ENCODE measurements around the gene DIO2. TPM values are rescaled to one million over a fixed set of nuclear protein-coding genes. Genes with fewer than 3 reads are reported as not detected.

The DIO2 gene
- 1.9 TPM for polyA plus RNA-seq (ENCODE audit: insufficient read length)

GRCh38 chr14:80211153-80212022 is at the start of gene DIO2:
TSS of gene DIO2 (minus strand) at chr14:80211504. CDS start at chr14:80211472, 32 bp downstream.
- peak; percentile 8 for DNase-seq

- no peak for DNase-seq
Measured at GRCh38 chr14:80260645-80261044, 49.3 kb upstream of the DIO2 start.

GRCh38 chr14:80239631-80240030 is 28.3 kb upstream of the DIO2 start:
- no peak for DNase-seq

GRCh38 chr14:80237143-80237542 is 25.8 kb upstream of the DIO2 start:
- DNase-seq = no peak

- no peak for DNase-seq
Measured at GRCh38 chr14:80233470-80234089, 22.3 kb upstream of the DIO2 start.

- no peak for DNase-seq
Measured at GRCh38 chr14:80231702-80232101, 20.4 kb upstream of the DIO2 start.

GRCh38 chr14:80223696-80224465 is 12.6 kb upstream of the DIO2 start:
- DNase-seq = no peak

- no peak for DNase-seq
Measured at GRCh38 chr14:80216818-80217217, 5.5 kb upstream of the DIO2 start.

GRCh38 chr14:80215756-80216581 is 4.7 kb upstream of the DIO2 start:
- peak; percentile 49 for DNase-seq

GRCh38 chr14:80215081-80215480 is 3.8 kb upstream of the DIO2 start:
- no peak for DNase-seq

- DNase-seq = peak; percentile 9
Measured at GRCh38 chr14:80213602-80214001, 2.3 kb upstream of the DIO2 start.

- peak; percentile 10 for DNase-seq
Measured at GRCh38 chr14:80212023-80212397, 706 bp upstream of the DIO2 start.

GRCh38 chr14:80208461-80208860 is 2.8 kb downstream of the DIO2 start:
- DNase-seq = no peak

- DNase-seq = no peak
Measured at GRCh38 chr14:80206351-80207080, 4.8 kb downstream of the DIO2 start.

- no peak for DNase-seq
Measured at GRCh38 chr14:80202888-80203562, 8.3 kb downstream of the DIO2 start.

GRCh38 chr14:80200093-80200492 is 11.2 kb downstream of the DIO2 start:
- no peak for DNase-seq

- DNase-seq = no peak
Measured at GRCh38 chr14:80188571-80188970, 22.7 kb downstream of the DIO2 start.

GRCh38 chr14:80186301-80186800 is 25.0 kb downstream of the DIO2 start:
- no peak for DNase-seq

GRCh38 chr14:80176893-80177292 is 34.4 kb downstream of the DIO2 start:
- DNase-seq = no peak

- no peak for DNase-seq
Measured at GRCh38 chr14:80172375-80173051, 38.8 kb downstream of the DIO2 start.
